Renal pelvis (tissue), 4 donors: ENCODE results near the gene EIF3F. TPM values are rescaled to one million over a fixed set of nuclear protein-coding genes. Genes with fewer than 3 reads are reported as not detected.

Experiments used
- DNase-seq: peaks from one replicate; pipeline ENCODE4 v3.0.0-alpha.2; 2013
- polyA plus RNA-seq, 3 donors: library from polyadenylated mRNA; unstranded; fragments of 120-200 nt; gene quantifications; one replicate each; pipeline ENCODE4 v1.2.1, GENCODE V29; 2013; ENCODE audit not compliant: insufficient read length in 3 of 3

EIF3F gene
- polyA plus RNA-seq, 3 donors, result 295 to 370 (median 310) TPM

DNA sequence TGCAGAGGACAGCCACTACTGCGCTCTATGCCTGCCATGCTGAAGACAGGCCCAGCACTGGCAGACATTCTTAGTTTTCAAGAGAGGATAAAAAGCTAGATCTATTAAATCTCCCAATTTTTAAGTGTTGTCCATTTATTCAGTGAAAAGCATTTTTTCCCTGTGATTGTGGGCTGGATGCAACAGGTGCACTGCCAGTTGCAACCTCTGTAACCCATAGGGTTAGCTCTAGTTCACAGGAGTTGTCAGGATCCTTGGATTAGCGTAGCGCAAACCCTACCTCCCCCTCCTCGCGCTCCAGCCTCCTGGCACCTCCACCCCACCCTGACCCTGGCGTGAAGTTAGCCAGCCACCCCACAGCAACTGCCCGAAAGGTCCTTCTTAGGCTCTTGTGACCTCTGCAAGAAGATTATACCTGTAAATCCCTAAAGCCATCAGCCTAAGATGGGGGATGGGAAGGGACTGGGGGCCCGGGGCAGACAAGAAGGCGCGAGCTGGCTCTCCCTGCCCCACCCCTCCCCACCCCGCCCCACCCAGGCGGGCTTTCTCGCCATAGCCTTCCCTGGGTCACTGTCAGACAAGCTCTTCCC is 30.9 kb downstream of the EIF3F start:
- DNase-seq, result no peak

DNA sequence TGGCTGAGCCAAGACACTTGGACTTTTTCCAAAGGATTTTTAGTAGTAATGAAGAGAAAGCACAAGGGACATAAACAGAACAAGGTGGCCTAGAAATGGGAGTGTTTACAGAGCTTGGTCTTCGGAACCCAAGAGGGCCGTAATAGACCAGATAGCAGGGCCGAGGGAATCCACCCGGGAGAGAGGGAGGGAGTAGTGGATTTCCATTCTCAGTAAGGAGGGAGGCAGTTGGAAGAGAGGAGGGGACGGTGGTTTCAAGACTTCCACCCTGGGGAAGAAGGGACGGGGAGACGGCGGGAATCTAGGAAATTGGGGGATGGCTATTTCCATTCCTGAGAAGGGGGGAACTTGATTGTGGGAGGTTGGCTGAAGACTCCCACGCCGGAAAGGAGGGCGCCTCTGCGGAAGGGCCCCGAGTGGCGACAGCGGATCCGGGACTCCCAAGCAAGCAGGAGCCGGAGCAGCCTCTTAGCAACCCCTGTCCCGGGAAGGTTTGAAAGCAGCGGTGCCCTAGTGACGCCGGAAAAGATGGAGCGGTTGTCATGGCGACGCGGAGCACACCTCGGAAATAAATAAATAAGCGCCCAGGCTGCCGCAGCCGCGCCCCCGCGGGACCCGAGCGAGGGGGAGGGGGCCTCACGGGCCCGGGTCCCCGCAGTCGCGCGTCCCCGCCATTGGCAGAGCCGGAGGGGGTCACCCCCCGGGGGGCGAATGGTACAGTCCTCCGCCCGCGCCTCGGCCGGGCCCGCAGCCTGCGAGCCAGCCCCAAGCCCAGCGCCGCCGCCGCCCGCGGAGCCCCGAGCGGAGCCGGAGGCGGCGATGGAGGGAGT is 31.6 kb downstream of the EIF3F start:
- DNase-seq, result peak; percentile 76

DNA sequence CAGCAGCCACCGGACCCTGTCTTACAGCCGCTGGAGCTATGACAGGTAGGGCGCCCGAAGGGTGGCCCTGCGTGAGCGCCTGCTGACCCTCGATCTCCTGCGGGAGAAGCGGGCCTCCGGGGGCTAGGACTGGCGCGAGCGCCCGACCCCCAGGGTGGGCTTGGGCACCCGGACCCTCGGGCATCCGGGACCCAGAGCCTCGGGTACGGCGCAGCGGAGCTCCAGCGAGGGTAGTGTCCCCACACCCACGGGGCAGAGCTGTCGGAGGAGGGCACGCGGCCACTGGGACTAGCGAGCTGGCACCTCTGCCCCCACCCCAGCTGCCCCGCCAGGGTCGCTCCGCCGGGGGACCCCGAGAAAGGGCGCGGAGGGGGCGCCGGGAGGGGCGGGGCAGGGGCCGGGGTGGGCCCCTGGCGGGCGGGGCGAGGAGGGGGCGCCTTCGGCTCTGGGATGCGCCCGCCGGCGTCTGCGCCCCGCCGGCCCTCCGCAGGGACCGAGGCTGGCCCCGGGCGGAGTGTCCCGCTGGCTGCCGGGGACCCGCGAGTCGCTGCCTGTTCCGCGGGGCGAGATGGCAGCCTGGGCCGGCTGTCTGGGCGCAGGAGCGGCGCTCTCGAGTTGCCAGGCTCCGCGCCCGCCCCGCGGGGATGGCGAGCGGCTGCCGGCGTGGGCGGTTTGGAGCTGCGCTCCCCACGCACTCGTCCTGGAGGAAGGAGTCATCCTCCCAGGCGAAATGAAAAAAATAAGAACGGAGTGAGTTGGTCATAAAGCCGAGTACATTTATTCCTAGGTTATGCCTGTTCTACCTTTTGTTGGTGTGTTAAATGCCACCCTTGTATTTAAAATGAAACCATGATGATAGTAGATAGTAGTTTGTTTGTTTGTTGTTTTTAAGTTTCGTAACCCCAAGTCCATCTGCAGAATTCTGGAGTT is 32.4 kb downstream of the EIF3F start:
- DNase-seq, result peak; percentile 22

- DNase-seq, result no peak
Observed at GRCh38 chr11:8020244-8020597, 33.1 kb downstream of the EIF3F start.

GRCh38 chr11:8021920-8022319 is 34.8 kb downstream of the EIF3F start:
- no peak for DNase-seq

- no peak for DNase-seq
Observed at GRCh38 chr11:8022876-8023275, 35.7 kb downstream of the EIF3F start.

DNA sequence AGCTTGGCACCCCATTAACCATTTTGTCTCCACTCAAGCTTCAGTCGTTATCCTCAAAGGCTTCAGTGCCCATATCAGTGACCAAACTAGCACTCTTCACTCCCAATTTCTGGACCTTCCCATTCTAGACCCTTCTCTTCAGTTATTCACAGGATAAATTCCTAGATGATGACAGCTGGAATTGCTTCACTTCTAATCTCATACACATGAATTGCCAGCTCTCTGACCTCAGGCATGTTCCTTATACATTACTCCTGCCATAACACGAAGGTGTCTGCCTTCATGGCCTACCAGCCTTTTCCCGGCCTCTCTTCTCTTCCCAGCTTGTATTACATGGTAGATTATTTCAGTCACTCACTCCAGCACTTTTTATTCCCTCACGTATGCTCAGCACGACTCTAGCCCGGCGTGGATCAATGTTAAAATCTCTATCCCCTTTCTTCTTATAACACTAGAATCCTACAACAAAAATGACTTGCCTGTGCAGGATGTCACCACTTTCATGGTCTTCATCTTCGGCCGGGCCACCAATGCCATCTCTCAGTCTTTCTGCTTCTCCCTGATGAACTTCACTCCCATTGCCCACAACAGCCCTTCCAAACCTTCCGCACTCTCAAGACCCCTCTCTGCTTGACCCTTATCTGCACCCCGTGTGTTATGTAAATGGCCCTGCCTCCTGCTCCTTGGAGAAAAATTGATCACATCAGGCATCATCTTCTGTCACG is 36.9 kb downstream of the EIF3F start:
- DNase-seq, result no peak

GRCh38 chr11:8025123-8025522 is 38.0 kb downstream of the EIF3F start:
- DNase-seq, result no peak

- no peak for DNase-seq
Observed at GRCh38 chr11:8025816-8026215, 38.7 kb downstream of the EIF3F start.

DNA sequence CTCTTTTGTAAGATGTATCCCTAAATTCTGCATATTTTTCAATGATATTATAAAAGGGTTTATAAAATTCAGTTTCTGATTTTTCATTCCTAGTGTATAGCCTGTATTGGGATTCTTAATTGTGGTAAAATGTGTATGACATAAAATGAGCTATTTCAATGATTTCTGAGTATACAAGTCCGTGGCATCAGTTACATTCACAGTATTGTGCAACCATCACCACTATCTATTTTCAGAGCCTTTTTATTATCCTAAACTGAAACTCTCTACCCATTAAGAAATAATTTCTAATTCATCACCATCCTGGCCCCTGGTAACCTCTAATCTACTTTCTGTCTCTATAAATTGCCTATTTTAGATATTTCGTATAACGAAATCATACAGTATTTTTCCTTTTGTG is 39.8 kb downstream of the EIF3F start:
- no peak for DNase-seq

DNA sequence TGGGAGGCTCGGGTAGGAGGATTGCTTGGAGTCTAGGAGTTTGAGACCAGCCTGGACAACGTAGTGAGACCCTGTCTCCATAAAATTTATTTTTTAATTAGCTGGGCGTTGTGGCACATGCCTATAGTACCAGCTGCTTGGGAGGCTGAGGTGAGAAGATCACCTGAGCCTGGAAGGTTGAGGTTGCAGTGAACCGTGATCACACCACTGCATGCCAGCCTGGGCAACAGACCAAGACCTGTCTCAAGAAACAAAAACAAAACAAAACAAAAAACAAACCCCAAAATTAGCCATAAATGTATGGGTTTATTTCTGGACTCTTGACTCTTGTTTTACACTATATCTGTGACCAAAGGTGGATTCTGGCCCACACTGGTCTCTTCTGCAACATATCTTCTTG is 41.6 kb downstream of the EIF3F start:
- no peak for DNase-seq

GRCh38 chr11:8030526-8031247 is 43.5 kb downstream of the EIF3F start:
- no peak for DNase-seq

DNA sequence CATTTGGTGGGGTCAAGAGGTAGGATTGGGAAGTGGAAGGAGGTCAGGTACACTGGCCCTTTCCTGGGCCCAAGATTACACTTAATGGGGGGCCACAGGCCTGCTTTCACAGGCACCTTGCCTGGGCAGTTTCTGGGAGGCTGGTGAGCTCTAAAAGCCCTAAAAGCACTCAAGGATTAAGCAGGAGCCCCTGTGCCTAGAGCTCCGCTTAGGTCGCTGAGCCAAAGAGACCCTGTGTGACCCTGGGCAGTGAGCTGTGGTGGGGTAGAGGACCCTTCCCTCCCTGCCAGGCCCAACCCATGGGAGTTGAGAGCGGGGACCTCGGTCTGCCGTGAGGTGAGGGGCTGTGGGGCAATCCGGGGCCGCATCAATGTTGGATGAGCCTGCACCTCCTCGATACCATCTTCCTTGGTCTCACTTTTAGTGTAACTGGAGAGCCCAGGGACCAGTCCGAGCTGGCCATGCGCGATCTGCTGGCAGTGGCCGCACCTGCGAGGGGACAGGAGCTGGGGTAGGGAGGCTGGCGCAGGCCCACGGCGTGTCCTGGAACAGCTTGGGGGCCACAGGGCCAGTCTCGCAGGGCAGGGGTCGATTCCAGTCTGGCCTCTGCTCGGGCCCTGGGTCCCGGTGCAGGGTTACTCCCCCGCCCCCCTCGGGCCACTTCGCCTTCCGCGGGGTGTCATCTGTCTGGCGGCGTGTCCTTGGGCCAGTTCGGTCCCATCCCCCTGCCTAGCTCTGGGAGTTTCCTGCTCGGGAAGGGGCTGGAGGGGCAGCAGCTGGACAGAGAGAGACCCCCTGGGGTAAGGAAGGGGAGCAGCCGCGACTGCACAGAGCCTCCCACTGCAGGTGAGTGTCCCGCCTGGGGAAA is 44.3 kb downstream of the EIF3F start:
- no peak for DNase-seq

- no peak for DNase-seq
Observed at GRCh38 chr11:8032122-8032521, 45.0 kb downstream of the EIF3F start.

GRCh38 chr11:8032576-8033304 is 45.6 kb downstream of the EIF3F start:
- DNase-seq, result no peak

DNA sequence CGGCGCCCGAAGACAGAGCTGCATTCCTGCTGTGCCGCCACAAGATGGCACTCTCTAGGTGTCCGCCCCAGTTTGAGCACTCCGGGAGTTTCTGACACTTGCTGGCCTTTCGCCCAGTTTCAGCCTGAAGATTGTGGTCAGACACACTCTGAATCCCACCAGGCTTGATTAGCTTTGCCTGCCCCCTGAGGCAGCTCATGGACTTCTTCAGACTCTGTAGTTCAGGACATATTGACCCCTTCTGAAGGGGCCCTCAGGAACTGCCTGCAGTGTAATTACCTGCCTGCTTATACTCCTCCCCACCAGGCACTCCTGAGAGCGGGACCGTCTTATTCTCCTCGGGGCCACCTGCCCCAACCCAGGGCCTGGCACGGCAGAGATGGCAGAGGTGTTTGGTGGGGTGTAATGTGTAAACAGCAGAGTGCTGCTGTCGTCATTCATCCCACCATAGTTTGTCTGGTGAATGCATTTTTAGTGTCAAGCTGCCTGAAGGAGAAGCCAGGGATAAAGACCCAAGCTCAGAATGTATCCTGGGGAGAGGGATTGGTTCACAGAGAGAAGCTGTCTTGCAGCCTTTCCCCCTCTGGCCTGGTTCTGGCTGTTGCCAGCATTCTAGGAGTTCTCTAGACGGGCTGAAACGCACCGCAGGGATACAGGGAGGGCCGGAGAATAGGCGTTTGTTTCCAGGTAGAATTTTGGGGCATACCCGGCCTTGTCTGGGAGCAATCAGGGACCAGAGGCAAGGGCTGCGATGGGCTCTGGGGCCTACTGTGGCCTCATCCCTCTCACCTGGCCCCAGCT is 46.4 kb downstream of the EIF3F start:
- peak; percentile 89 for DNase-seq

DNA sequence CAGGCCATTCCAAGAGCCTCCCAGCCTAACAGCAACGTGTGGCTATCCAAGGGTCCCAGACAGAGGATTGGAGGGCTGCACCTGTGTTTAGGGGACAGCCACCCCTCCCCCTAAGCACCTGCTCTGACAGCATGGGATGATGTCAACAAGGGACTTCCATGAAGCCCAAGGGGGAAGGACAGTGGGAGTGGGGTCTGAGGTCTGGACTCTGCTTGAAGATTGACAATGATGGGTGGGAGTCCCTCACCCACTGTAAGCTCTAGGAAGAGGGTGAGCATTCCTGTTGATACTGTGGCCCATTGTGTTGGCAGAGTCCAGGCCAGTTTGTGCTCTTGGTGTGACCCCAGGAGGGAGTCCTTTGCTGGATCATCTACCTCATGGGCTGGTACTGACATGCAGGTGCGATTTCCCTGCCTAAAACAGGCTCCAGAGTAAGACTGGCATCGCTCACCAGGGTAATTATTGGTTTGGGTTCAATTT is 47.0 kb downstream of the EIF3F start:
- no peak for DNase-seq

- DNase-seq, result no peak
Observed at GRCh38 chr11:8034604-8035190, 47.6 kb downstream of the EIF3F start.
